Measurements from ENCODE around the gene TAOK3. TPM values are rescaled to one million over a fixed set of nuclear protein-coding genes. Genes with fewer than 3 reads are reported as not detected.

TAOK3 gene
- polyA plus RNA-seq, 3 donors from 2014 or later: 62.1 to 162 (median 75.4) TPM

GRCh38 chr12:118377884-118378470 lies 5.3 kb upstream of the TAOK3 start:
- DNase-seq: peak; percentile 66 to 74 (median 68)
- Mint-ChIP-seq H3K27ac (peak overlapping the region; percentile 77 to 89 (median 87)), H3K36me3 (peaks cover 3 to 9% (median 7%) of the 10 kb centered on the region in 3 donors), H3K9me3 (no peaks in the 10 kb centered on the region), H3K4me1 (peaks cover 37 to 49% of the 10 kb centered on the region in 2 donors), H3K4me3 (peak overlapping the region; percentile 92 to 96 (median 95)), H3K27me3 (ENCODE audit: low read depth in 3 of 3) (peaks cover 11 to 20% (median 12%) of the 10 kb centered on the region in 3 donors)

GRCh38 chr12:118377021-118377883 lies 4.5 kb upstream of the TAOK3 start:
- H3K27me3 Mint-ChIP-seq (ENCODE audit: low read depth in 3 of 3): peaks cover 11 to 22% (median 16%) of the 10 kb centered on the region in 3 donors
- peak overlapping the region; percentile 92 to 96 (median 95) for H3K4me3 Mint-ChIP-seq
- peak overlapping the region; percentile 85 to 94 (median 90) for H3K27ac Mint-ChIP-seq
- no peaks in the 10 kb centered on the region for H3K9me3 Mint-ChIP-seq
- DNase-seq: no peak
- H3K4me1 Mint-ChIP-seq: peaks cover 38 to 52% of the 10 kb centered on the region in 2 donors
- H3K36me3 Mint-ChIP-seq: peaks cover 3 to 7% (median 7%) of the 10 kb centered on the region in 3 donors

GRCh38 chr12:118376089-118377020 lies 3.6 kb upstream of the TAOK3 start, which contains the start of gene SUDS3:
SUDS3 (plus strand) TSS chr12:118376555; CDS start chr12:118376692, 137 bp downstream.
- Mint-ChIP-seq H3K4me1 (peaks cover 41 to 52% of the 10 kb centered on the region in 2 donors), H3K27me3 (ENCODE audit: low read depth in 3 of 3) (peaks cover 11 to 22% (median 21%) of the 10 kb centered on the region in 3 donors), H3K27ac (peak within 1 kb of the TSS; percentile 97 to 100 (median 98)), H3K36me3 (peaks cover 0 to 3% (median 3%) of the 10 kb centered on the region in 3 donors), H3K4me3 (peak within 1 kb of the TSS; percentile 93 to 96 (median 95)), H3K9me3 (no peaks in the 10 kb centered on the region)
- peak; percentile 94 to 95 (median 94) for DNase-seq

- H3K27ac Mint-ChIP-seq: peak overlapping the region in 5 of 6 donors; percentile 19 to 99 (median 97)
- H3K4me1 Mint-ChIP-seq: peaks cover 51 to 62% of the 10 kb centered on the region in 2 donors
- no peaks in the 10 kb centered on the region for H3K9me3 Mint-ChIP-seq
- DNase-seq: no peak
- H3K36me3 Mint-ChIP-seq: peaks cover 0 to 3% (median 1%) of the 10 kb centered on the region in 3 donors
- peak overlapping the region; percentile 46 to 96 (median 55) for H3K4me3 Mint-ChIP-seq
- peaks cover 11 to 22% (median 21%) of the 10 kb centered on the region in 3 donors for H3K27me3 Mint-ChIP-seq (ENCODE audit: low read depth in 3 of 3)
These were observed 2.6 kb upstream of the TAOK3 start for GRCh38 chr12:118375348-118375747.

GRCh38 chr12:118374909-118375308 lies 2.2 kb upstream of the TAOK3 start:
- no peak for DNase-seq
- peaks cover 0 to 1% (median 0%) of the 10 kb centered on the region in 3 donors for H3K36me3 Mint-ChIP-seq
- H3K27ac Mint-ChIP-seq: peak overlapping the region in 4 of 6 donors; percentile 19 to 62 (median 46)
- no peaks in the 10 kb centered on the region for H3K9me3 Mint-ChIP-seq
- peak overlapping the region in 4 of 5 donors; percentile 46 to 55 (median 50) for H3K4me3 Mint-ChIP-seq
- peaks cover 55 to 66% of the 10 kb centered on the region in 2 donors for H3K4me1 Mint-ChIP-seq
- peaks cover 11 to 22% (median 21%) of the 10 kb centered on the region in 3 donors for H3K27me3 Mint-ChIP-seq (ENCODE audit: low read depth in 3 of 3)

GRCh38 chr12:118374126-118374725 lies 1.5 kb upstream of the TAOK3 start:
- no peaks in the 10 kb centered on the region for H3K36me3 Mint-ChIP-seq
- peaks cover 11 to 22% (median 21%) of the 10 kb centered on the region in 3 donors for H3K27me3 Mint-ChIP-seq (ENCODE audit: low read depth in 3 of 3)
- peak overlapping the region in 4 of 5 donors; percentile 27 to 63 (median 53) for H3K4me3 Mint-ChIP-seq
- no peak for DNase-seq
- H3K9me3 Mint-ChIP-seq: no peaks in the 10 kb centered on the region
- H3K4me1 Mint-ChIP-seq: peaks cover 57 to 73% of the 10 kb centered on the region in 2 donors
- H3K27ac Mint-ChIP-seq: peak overlapping the region in 3 of 6 donors; percentile 62 to 92 (median 75)

- Mint-ChIP-seq H3K9me3 (no peaks in the 10 kb centered on the region), H3K27ac (peak overlapping the region; percentile 92 to 95 (median 94)), H3K4me1 (peaks cover 58 to 76% of the 10 kb centered on the region in 2 donors), H3K36me3 (no peaks in the 10 kb centered on the region), H3K4me3 (peak overlapping the region; percentile 92 to 96 (median 94)), H3K27me3 (ENCODE audit: low read depth in 3 of 3) (peaks cover 11 to 22% (median 21%) of the 10 kb centered on the region in 3 donors)
- DNase-seq: no peak
These were observed 909 bp upstream of the TAOK3 start for GRCh38 chr12:118373616-118374015.

GRCh38 chr12:118371321-118372282 lies 1.1 kb downstream of the TAOK3 start:
- H3K4me1 Mint-ChIP-seq: peaks cover 44 to 61% of the 10 kb centered on the region in 2 donors
- H3K27me3 Mint-ChIP-seq (ENCODE audit: low read depth in 3 of 3): peaks cover 4 to 13% (median 12%) of the 10 kb centered on the region in 3 donors
- H3K36me3 Mint-ChIP-seq: no peaks in the 10 kb centered on the region
- H3K9me3 Mint-ChIP-seq: no peaks in the 10 kb centered on the region
- H3K27ac Mint-ChIP-seq: peak overlapping the region in 5 of 6 donors; percentile 71 to 92 (median 84)
- peak overlapping the region; percentile 92 to 96 (median 94) for H3K4me3 Mint-ChIP-seq
- DNase-seq: no peak

GRCh38 chr12:118370601-118371000 lies 2.1 kb downstream of the TAOK3 start:
- Mint-ChIP-seq H3K27me3 (ENCODE audit: low read depth in 3 of 3) (peaks cover 0 to 9% (median 7%) of the 10 kb centered on the region in 3 donors), H3K4me3 (peak overlapping the region; percentile 92 to 96 (median 94))

GRCh38 chr12:118368821-118369220 lies 3.9 kb downstream of the TAOK3 start:
- DNase-seq: no peak
- Mint-ChIP-seq H3K9me3 (no peaks in the 10 kb centered on the region), H3K36me3 (no peaks in the 10 kb centered on the region), H3K4me1 (peaks cover 43 to 58% of the 10 kb centered on the region in 2 donors), H3K4me3 (no peak overlapping the region), H3K27me3 (ENCODE audit: low read depth in 3 of 3) (peaks cover 0 to 9% (median 2%) of the 10 kb centered on the region in 3 donors), H3K27ac (no peak overlapping the region)

More at GRCh38 chr12:118370601-118371000, 2.1 kb downstream of the TAOK3 start:
- no peaks in the 10 kb centered on the region for H3K9me3 Mint-ChIP-seq
- no peak for DNase-seq
- no peaks in the 10 kb centered on the region for H3K36me3 Mint-ChIP-seq
- H3K4me1 Mint-ChIP-seq: peaks cover 38 to 58% of the 10 kb centered on the region in 2 donors
- H3K27ac Mint-ChIP-seq: peak overlapping the region in 4 of 6 donors; percentile 13 to 83 (median 69)

GRCh38 chr12:118361889-118362288 lies 10.8 kb downstream of the TAOK3 start:
- peaks cover 0 to 3% (median 0%) of the 10 kb centered on the region in 3 donors for H3K36me3 Mint-ChIP-seq
- H3K4me3 Mint-ChIP-seq: no peak overlapping the region
- H3K4me1 Mint-ChIP-seq: peaks cover 51 to 70% of the 10 kb centered on the region in 2 donors
- no peaks in the 10 kb centered on the region for H3K9me3 Mint-ChIP-seq
- H3K27ac Mint-ChIP-seq: no peak overlapping the region
- DNase-seq: no peak
- no peaks in the 10 kb centered on the region for H3K27me3 Mint-ChIP-seq (ENCODE audit: low read depth in 3 of 3)

GRCh38 chr12:118361092-118361404 lies 11.7 kb downstream of the TAOK3 start:
- no peak overlapping the region for H3K27ac Mint-ChIP-seq
- no peak overlapping the region for H3K4me3 Mint-ChIP-seq
- peaks cover 60 to 79% of the 10 kb centered on the region in 2 donors for H3K4me1 Mint-ChIP-seq
- H3K9me3 Mint-ChIP-seq: no peaks in the 10 kb centered on the region
- no peak for DNase-seq
- H3K36me3 Mint-ChIP-seq: peaks cover 0 to 3% (median 0%) of the 10 kb centered on the region in 3 donors
- H3K27me3 Mint-ChIP-seq (ENCODE audit: low read depth in 3 of 3): no peaks in the 10 kb centered on the region

All from immature natural killer cell (primary cell).